Fibroblast of skin of left biceps (primary cell): ENCODE measurements around the gene RNF145.

Experiments used
- DNase-seq, 2 experiments: peaks; one replicate each; pipeline ENCODE4 v3.0.0-alpha.2; 2013; ENCODE audit warnings: low read depth in 2 of 2

Gene RNF145

GRCh38 chr5:159195775-159196174 is 13.6 kb downstream of the RNF145 start:
- no peak for DNase-seq

DNA sequence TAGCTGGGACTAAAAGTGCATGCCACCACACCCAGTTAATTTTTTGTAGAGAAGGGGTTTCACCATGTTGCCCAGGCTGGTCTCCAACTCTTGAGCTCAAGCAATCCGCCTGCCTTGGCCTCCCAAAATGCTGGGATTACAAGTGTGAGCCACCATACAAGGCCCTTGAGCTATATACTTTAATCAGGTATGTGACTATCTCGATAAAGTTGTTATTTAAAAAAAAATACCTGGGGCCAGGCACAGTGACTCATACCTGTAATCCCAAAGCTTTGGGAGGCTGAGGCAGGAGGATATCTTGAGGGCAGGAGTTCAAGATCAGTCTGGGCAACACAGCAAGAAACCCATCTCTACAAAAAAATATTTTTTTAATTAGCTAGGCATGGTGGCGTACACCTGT is 19.2 kb downstream of the RNF145 start:
- no peak for DNase-seq

- DNase-seq, result no peak
These were observed 20.0 kb downstream of the RNF145 start for GRCh38 chr5:159189310-159189709.

- no peak for DNase-seq
These were observed 21.6 kb downstream of the RNF145 start for GRCh38 chr5:159187719-159188118.

DNA sequence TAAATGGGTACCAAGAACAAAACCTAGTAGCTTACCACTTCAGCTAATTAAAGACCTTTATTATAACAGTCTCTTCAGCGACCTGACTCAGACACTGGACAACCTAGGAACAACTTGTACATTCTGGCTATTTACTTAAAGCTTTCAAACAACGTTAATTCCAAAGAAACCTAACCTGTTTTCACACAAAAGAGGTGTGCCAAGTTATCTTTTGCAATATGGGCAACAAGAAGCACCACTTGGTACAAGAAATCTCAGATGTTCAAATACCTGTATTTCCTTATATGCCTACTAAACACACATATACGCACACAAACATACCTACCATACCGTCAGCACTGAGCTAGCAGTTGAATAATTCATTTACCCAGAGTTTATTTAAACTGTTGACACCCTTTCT is 23.0 kb downstream of the RNF145 start:
- DNase-seq, result no peak

- DNase-seq, result no peak
These were observed 23.6 kb downstream of the RNF145 start for GRCh38 chr5:159185773-159186172.

DNA sequence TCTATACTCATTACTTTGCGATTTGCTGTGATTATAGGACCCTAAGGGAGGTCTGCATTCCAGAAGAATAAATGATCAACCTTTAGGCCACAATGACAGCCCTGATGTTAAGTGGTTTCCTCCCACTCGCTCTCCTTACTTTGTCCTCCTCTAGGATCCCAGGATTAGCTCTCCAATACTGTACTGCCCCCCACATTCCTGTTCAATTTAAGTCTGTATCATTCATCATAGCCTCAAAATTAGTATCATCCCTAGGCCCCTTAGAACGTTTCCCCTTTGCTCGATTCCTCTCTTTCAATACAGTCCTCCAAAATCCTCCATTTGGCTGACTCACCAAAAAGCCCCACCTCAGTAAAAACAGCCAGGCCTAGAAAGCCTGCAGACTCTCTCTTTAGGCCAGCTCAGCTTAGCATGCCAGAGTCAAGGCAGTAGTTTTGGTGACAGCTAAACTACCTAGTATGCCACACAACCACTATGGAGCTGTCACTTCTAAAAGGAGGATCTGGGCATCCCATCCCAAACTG is 24.4 kb downstream of the RNF145 start:
- DNase-seq, result peak; percentile 82 to 84

GRCh38 chr5:159184236-159184635 is 25.1 kb downstream of the RNF145 start:
- DNase-seq, result no peak

DNA sequence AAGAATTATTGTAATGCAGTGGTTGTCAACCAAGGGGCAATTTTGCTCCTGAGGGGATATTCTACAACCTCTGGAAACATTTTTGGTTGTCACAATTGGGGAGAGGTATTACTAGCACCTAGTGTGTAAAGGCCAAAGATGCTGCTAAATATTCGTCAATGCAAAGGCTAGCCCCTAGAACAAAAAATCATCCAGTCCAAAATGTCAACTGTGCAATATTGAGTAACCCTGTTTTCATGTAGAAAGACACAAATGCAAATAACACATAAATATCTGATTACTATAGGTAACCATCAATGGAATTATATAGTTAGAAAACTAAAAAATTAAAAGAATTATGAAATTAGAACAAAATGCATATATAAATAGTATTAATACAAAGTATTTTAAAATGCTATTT is 26.1 kb downstream of the RNF145 start:
- no peak for DNase-seq

- DNase-seq, result peak; percentile 42 to 50
These were observed 26.7 kb downstream of the RNF145 start for GRCh38 chr5:159182691-159183090.

DNA sequence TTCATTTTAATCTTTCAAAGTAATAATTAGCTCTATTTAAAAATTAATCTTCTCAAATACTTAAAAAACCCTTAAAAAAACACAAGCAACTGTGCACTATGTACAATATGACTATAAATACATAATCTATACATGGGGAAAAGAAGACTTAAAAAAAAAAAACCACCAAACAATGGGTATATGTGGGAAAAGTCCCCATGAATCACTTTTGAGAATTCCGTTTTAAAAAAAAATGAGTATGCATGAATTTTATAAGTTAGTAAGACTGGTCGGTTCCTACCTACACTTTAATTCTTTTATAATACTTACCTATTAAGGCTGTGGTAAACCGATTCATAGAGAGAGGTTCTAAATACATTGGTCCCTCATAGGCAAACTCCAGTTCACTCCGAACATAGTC is 27.7 kb downstream of the RNF145 start:
- no peak for DNase-seq

- no peak for DNase-seq
These were observed 28.2 kb downstream of the RNF145 start for GRCh38 chr5:159181152-159181551.

DNA sequence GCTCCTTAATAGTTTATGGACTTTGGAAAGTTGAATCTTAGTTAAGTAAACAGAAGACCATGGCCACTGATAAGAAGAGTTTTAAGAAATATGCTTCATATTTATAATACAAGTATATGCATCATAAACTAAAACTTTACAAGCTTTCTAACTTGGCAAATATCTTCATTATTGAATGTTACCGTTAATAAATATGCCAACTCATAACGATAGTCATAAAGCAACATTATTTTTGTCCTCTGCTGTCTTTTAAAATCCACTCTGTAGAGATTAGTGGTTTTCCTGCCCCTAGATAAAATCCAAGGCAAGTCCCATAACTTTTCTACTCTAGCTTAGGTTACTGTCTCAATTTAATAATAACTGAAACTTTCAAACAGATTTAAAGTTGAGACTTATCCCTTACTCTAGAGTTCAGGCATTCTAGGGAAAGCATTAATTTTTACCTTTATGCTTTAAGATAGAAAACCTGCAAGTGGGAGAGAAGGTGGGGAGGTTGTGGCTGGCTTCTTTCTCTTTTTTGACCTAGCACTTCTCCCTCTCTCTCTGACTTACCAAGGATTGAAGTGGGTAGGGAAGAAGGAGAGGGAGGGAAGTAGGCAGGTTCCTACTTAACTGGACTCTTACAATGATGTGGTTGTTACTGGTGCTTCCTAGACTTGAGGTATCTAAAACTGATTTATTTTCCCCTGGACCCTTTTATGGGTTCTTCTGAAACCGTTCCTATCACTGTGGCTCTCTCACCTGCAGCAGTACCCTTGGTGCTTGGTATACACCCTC is 29.6 kb downstream of the RNF145 start:
- DNase-seq, result no peak

DNA sequence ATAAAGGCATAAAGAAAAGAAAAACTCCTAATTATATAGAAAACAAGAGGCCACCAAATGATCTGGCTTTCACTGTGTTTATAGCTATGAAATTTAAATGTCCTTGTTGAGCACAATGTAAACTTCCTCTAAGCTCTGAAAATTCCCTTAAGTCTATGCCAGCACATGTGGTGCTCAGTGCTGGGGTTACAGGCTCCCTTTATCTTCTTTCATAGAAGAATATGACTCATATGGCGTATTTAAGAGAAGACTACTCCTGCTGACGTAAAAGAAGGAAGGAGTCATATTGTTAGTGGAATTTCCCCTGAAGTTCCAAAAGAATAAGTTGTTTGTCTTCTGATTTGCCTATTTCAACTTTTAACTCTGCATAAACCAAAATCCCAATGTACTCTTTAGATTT is 30.4 kb downstream of the RNF145 start:
- DNase-seq, result peak; percentile 84 to 85

DNA sequence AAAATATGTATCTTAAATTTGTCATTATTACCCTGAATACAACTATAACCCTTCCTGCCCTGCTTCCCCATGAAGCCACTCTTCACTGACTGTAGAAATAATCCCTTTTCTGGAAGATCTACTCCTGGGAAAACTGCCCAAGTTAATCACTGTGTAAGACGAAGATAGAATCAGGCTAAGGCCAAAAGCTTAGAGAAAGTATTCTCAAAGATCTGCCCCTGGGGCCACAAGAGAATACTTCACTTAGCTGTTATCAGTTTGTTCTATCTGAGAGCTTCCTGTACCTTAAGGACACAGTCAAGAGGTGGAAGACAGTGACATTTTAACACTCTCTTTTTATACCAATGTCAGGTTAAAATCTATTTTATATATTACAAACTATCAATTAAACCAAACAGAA is 33.8 kb downstream of the RNF145 start:
- no peak for DNase-seq

DNA sequence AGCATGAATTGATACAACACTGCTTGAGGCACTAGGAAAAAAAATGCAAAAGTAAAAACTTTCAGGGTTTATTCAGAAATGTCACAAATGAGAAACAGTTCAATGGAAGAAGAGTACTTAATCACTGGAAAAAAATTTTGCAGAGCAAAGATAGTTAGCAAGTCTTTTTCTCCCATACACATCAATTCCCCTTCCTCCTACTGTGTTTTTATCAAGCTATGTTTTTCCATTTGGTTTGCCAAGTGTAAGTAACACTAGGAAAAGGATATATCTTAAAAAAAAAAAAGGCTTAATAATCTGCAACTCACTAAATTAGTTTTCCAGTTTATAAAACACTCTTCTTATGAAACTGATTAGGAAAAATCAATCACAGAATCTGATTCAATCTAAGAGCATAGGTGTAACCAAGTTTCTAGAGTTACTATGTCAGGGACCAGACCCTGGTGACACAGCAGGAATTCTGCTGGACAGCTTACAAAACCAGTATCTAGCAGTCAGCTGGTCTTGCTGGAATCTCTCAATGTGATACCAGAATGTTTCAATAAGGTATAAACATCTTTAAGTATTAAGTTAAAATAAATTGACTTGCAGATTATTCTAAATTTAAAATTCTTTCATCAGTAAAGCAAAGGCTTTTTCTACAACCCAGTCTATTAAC is 34.7 kb downstream of the RNF145 start:
- DNase-seq, result no peak

DNA sequence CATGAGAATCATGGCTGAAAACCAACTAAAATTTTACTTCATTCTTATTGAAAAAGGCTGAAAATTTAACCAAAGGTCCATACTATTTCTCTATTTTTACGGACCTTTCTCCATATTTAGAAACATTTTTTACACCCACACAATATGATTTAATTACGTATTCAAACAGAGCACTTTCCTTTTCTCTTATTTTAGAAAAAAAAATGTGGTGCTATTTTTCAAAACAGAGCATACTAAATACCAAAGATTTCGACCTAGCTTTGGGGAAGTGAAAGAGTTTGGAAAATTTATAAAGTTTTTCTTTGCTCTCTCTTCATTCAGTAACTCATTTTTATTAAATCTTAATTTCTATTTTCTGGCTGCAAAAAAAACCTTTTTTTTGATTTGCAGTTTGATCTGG is 38.1 kb downstream of the RNF145 start:
- DNase-seq, result no peak

DNA sequence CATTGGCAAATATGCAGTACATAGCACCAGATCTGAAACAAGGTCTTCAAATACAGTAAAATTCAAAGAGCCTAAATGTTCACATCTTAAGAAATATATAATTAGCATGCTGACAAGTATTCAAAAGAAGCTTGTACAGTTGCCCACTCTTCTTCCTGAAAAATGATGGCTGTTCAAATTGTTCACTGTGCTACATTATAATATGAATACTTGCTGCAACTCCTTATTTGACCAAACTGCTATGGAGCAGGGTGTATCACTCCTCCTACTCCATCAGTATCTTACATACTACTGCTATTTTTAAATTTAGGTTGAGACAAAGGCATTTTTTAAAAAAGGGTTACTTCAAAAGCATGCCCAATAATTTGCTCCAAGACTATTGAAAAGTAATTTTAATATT is 39.3 kb downstream of the RNF145 start:
- no peak for DNase-seq

DNA sequence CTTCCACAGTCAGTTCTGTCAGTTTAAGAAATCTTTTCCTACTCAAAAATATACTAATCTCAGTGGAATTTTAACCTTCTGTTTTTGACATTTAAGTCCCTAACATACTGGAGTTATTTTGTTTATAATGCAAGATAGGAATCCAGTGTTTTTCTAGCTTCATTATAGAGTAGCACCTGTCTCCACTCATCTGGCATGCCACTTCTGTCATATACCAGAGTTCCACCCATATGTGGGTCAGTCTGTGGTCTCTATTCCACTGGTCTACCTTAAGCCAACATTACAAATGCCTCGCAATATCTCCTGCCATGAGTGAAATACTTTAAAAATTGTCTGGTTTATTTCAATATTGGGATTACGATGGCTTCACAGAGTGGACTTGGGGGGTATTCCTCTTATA is 42.9 kb downstream of the RNF145 start:
- DNase-seq, result no peak

- DNase-seq, result no peak
These were observed 45.7 kb downstream of the RNF145 start for GRCh38 chr5:159163701-159164046.

GRCh38 chr5:159163027-159163700 is 46.2 kb downstream of the RNF145 start:
- peak; percentile 68 to 70 for DNase-seq

DNA sequence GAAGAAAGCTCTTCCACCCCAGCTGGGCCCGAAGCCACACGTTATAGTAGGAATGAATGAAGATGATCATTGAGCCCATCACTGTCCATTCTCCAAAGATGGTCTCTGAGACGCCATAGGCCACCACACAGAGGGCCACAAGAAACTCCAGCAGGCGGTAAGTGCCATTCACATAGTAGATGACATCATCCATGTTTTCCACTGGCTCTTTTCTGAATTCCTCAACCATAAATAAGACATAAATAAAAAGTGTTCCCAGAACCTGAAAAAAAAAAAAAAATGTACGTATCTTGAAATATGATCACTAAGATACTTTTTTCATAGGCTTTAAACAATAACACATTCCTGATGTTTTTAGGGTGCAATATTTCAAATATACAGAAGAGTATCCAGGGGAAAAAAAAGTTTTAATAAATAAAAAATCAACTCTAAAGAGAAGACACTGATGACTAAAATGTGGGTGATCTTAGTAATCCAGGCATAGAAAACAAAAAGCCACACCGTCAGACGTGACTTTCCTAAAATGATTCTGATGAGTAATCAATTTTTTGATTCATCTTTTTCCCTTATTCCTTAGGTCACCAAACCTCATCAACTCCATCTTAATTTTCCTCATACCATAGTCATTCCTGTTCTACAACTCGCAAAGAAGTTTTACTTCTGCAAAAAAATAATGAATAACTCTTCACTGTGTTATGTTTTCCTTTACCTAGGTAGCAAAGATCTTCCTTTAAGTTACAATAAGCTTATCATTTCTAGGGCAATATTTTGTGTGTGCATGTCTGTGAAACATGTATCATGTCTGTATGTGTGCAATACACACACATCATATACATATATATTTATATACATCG is 47.8 kb downstream of the RNF145 start:
- no peak for DNase-seq
